GM10847 (cell line): ENCODE results near the gene SLC35E4.

Experiments
- POLR2A ChIP-seq: IDR thresholded peaks from 2 replicates; pipeline ENCODE4 v1.6.1; 2011; ENCODE audit not compliant: insufficient read length; ENCODE audit errors: extremely low read depth

SLC35E4 gene, protein sequence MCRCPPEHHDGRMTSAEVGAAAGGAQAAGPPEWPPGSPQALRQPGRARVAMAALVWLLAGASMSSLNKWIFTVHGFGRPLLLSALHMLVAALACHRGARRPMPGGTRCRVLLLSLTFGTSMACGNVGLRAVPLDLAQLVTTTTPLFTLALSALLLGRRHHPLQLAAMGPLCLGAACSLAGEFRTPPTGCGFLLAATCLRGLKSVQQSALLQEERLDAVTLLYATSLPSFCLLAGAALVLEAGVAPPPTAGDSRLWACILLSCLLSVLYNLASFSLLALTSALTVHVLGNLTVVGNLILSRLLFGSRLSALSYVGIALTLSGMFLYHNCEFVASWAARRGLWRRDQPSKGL

DNA sequence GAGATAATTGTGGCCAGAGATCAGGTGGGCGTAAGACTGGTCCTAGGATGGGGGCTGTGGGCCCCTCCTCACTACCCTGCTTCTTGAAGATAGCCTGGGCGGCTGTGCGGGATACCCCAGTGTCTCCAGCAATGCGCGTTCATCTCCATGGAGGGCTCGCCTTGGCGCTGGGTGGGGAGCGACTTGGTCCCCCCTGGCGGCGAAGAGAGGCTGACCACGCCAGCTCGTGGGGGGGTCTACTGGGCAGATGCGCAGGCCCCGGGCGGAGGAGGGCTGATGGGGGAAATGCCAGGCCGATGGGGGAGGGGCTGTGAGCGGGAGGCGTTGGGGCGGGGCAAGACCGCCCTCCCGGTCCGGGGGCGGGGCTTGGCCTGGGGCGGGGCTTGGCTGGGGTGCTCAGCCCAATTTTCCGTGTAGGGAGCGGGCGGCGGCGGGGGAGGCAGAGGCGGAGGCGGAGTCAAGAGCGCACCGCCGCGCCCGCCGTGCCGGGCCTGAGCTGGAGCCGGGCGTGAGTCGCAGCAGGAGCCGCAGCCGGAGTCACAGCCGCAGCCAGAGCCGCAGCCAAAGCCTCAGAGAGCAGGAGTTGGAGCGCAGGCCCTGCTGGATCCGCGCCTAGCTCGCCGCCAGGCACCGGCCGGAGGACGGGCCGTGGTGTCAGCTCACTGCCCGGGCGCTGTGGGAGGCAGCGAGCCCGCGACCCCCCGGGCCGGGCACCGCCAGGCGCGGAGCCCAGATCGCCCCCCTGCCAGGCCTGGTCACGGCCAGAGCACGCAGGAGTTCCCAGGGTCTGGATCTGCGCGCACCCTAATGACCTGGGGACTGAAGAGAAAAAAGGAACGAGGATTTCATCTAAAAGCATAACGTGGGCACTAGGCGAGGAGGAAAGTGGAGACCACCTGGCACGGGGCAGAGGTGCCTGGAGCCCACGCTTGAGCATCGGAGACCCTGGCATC is at the start of gene SLC35E4:
Gene SLC35E4, plus strand, starts transcription at position 509 of the 953 bp plus-strand sequence. CDS start 670 bp downstream, outside the sequence.
- TF ChIP-seq POLR2A, result peak; percentile 39

DNA sequence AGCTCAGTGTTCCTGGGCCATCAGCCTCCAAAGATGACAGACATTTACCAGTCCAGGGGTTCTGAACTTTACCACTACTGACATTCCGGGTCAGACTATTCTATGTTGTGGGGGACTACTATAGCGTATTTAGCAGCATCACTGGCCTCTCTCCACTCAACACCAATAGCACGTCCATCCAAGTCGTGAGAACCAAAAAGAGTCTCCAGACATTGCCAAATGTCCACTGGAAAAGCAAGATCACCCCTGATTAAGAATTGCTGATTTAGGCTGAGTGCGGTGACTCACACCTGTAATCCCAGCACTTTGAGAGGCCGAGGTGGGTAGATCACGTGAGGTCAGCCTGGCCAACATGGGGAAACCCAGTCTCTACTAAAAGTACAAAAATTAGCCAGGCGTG is 49.2 kb upstream of the SLC35E4 start:
- no peak for TF ChIP-seq POLR2A

DNA sequence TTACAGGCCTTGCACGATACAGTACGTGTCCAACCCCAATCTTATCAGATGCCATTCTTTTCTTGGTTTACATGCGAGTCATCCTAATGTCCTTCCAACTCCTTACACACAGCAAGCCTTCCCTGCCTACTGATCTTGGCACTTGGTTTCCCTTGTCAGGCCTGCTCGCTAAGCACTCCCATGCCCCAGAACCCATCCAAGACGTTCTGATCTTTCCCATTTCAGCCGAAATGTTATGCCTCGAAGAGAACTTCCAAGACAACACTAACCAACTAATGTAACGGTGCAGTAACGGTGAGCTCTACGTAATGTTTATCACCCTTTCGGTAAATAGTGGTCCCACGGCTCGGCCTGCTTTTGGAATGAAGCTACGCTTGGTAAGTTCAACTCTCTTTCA is 44.4 kb upstream of the SLC35E4 start:
- TF ChIP-seq POLR2A, result no peak

DNA sequence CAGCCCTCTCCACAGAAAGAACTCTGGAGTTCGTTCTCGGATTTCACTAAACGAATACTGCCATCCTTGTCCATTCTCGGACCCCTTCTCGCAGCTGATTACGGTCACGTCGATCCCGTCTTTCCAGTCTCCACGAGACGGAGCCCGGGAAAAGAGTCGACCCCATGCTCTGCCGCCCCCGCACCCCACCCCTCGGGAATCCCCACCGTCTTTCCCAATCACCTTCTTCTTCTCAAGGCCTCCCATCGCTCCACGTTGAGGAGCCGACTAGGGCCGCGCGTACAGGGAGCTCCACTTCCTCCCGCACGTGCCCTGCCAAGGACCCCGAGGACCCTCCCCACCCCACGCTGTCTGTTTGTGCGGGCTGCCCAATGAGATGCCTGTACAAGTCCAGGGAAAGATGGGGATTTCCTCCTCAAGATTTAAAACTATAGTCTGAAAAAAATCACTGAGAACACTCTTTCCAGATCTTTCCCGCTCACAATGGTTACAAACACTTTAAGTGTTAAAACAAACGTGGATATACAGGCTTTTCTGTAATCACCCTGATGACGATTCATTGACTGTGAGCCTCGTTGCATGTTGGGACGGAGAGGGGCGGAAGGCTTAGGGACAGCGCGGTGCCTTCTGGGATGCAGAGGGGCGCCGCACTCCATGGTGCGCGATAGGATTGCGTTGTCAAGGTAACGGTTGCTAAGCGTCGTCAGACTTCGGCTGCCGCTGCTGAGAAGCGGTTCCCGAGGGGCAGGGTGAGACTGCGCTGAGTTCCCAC is 43.8 kb upstream of the SLC35E4 start, which contains the start of gene PES1:
Gene PES1, minus strand, starts transcription at position 323 of the 772 bp plus-strand sequence. Its CDS starts 77 bp downstream, at position 246.
- peak; percentile 60 for TF ChIP-seq POLR2A

DNA sequence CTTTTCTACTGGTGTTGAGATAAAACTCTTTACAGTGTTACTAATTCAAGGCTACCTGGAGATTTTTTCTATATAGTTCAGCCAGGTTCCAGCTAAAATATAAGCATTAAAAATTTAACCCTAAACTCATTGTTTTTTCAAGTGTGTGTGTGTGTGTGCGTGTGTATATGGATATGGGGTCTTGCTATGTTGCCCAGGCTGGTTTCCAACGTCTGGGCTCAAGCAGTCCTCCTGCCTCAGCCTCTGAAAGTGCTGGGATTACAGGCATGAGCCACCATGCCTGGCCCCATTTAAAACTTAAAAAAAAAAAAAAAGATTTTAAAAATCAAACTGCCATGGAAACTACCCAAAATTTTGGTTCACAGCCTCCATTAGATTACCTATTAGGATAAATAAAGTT is 39.4 kb upstream of the SLC35E4 start:
- TF ChIP-seq POLR2A, result no peak

DNA sequence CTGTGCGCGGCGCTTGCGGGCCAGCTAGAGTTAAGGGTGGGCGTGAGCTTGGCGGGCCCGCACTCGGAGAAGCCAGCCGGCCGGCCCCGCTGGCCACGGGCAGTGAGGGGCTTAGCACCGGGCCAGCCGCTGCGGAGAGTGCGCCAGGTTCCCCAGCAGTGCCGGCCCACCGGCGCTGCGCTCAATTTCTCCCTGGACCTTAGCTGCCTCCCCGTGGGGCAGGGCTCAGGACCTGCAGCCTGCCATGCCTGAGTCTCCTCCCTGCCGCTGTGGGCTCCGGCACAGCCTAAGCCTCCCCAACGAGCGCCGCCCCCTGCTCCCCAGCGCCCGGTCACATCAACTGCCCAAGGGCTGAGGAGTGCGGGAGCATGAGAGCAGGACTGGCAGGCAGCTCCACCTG is 38.7 kb upstream of the SLC35E4 start:
- TF ChIP-seq POLR2A, result no peak

DNA sequence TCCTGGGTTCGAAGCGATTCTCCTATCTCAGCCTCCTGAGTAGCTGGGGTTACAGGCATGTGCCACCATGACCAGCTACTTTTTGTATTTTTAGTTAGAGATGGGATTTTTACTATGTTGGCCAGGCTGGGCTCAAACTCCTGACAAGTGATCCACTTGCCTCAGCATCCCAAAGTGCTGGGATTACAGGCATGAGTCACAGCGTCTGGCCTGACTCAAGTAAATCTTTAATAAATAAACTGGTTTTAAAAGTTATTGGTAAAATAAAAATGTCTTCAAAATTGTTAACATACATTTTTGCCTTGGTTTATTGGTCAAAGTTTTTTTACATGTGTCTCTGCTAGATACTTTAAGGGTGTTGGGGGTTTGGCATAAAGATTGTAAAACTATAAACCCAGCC is 36.6 kb upstream of the SLC35E4 start:
- no peak for TF ChIP-seq POLR2A

DNA sequence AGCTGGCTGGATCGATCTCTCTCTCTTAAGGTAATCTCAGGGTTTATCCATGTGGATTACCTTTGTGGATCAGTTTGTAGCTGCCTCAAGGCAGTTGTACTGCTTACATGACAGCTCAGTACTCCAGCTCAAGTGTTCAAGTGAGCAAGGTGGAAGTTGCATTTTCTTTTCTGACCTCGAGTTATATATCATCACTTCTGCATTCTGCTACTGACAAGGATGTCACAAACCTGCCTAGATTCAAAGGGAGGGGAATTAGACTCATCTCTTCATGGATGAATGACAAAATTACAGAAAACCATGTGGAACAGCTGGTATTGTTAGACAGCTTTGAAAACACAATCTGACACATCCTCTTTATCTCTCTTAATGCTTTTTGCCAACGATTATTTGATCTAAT is 34.7 kb upstream of the SLC35E4 start:
- no peak for TF ChIP-seq POLR2A

DNA sequence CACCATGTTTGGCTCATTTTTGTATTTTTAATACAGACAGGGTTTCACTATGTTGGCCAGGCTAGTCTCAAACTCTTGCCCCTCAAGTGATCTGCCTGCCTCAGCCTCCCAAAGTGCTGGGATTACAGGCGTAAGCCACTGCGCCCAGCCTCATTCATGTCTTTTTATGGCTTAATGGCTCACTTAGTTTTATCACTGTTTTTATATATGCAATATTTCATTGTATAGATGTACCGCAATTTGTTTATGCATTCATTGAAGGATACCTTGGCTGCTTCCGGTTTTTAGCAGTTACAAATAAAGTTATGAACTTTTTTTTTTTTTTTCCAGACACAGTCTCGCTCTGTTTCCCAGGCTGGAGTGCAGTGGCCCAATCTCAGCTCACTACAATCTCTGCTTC is 34.1 kb upstream of the SLC35E4 start:
- no peak for TF ChIP-seq POLR2A

DNA sequence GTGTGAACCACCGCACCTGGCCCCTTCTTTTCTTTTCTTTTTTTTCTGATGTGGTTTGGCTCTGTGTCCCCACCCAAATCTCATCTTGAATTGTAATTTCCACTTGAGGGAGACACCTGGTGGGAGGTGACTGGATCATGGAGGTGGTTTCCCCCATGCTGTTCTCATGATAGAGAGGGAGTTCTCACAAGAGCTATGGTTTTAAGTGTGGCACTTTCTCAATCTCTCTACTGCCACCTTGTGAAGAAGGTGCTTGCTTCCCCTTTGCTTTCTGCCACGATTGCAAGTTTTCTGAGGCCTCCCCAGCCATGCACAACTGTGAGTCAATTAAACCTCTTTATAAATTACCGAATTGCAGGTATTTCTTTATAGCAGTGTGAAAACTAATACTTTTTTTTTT is 33.5 kb upstream of the SLC35E4 start:
- TF ChIP-seq POLR2A, result no peak

DNA sequence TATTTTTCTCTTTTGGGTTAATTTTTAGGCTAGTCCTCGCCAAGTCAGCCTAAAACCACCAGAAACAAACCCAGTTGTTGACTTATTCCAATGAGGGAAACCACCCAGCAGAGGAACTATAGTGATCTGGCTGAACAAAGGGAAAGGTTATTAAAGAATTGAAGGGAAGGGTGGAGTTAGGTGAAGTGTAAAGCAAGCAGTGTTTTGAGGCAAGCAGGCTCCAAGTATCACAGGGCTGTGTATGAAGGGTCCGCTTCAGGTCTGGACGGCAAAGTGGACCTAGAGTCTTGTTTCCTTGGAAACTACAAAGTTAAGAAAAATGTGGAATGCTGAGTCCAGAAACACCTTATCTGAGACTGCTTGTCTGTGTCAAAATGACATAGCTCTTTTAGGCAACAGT is 31.8 kb upstream of the SLC35E4 start:
- no peak for TF ChIP-seq POLR2A

DNA sequence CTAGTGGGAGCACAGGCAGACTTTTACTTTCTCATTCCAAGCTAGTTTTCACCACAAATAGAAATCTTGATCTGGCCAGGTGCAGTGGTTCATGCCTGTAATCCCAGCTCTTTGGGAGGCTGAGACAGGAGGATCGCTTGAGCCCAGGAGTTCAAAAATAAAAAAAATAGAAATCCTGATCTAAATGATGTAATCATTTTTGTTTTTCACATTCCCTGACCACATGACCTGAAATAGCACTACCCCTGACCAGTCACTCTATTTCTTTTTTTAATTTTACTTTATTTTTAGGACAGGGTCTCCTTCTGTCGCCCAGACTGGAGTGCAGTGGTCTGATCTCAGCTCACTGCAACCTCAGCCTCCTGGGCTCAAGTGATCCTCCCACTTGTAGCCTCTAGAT is 30.9 kb upstream of the SLC35E4 start:
- TF ChIP-seq POLR2A, result no peak

DNA sequence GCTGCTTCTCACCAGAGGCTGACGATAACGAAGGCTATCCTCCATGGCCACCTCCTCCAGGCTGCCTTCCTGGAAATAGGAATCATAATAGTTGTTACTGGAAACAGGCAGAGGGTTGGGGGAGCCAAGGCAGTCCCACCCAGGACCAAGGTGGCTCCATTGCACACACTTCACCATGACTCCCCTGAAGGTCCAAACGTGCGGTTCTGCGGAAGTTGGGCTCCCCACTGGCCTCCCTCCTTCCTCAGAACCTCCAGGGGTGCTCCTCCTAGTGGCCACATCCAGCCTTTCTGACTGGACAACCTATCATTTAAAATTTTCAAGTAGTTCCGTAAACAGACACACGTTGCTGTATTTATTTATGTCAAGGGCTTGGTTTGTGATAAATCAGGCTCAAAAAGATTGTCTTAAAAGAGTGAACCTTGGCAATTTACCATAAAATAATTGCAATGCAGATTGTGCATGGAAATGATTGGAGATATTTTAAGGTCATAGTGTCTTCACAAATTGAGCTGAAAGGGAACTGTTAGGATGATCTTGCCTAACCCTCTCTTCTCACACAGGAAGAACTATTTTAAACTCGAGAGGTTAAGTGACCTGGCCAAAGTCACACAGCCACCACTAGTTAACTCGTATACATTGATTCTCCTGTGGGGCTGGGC is 30.0 kb upstream of the SLC35E4 start:
- no peak for TF ChIP-seq POLR2A

DNA sequence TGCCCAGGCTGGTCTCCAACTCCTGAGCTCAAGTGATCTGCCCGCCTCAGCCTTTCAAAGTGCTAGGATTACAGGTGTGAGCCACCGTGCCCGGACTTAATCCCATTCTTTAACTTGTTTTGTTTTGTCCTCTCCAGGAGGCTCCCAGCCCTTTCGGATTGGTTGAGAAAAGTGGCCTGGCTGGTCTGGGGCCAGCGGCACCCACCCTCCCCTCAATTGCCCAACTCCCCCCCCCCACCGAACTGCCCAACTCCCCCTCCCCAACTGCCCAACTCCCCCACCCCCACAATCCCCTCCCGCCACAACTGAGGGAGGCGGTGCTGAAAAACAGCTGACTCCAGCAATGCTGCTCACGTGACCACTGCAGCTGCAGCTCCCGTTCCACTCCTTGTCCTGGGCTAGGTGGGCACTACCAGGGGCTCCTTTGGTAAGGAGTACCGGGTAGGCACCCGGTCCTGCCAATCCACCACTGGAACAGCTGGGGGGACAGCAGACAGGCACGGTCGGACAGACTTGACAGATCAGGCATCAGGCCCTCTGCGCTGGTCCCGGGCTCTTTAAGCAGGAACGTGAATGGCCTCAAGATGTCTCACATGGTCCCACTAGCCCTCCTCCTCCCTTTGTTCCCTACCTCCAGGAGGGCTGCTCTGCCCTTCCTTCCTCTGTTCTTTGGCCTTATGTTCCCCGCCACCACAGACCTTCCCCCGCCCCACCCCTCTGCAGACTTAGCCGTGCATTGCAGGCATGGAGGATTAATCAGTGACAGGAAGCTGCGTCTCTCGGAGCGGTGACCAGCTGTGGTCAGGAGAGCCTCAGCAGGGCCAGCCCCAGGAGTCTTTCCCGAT is 28.9 kb upstream of the SLC35E4 start, which contains the start of gene TCN2:
Gene TCN2, plus strand, starts transcription at position 720 of the 845 bp plus-strand sequence. CDS start 158 bp downstream, outside the sequence.
- no peak for TF ChIP-seq POLR2A
